PC-9 (cell line): ENCODE results near the gene CHKB. TPM values are rescaled to one million over a fixed set of nuclear protein-coding genes. Genes with fewer than 3 reads are reported as not detected.

Experiments
- BruUV-seq: library from RNA; stranded (reverse); fragments of 400-500 nt; replicated peaks from 2 replicates; lab custom pipeline; 2021; lab: Mats Ljungman, UMichigan
- CTCF ChIA-PET: fragments of 300-600 bp; sonication (Branson Sonifier 250); formaldehyde crosslinking; loops from one replicate; lab custom pipeline; 2022; ENCODE audit warnings: antibody characterized with exemption; lab: Charles Lee
- POLR2A ChIA-PET: fragments of 300-600 bp; sonication (Branson Sonifier 250); formaldehyde crosslinking; loops from one replicate; lab custom pipeline; 2022; ENCODE audit warnings: antibody characterized with exemption; ENCODE audit not compliant: unreplicated experiment; lab: Charles Lee
- DNase-seq, 2 experiments: peaks; one replicate each; pipeline versions ENCODE4 v3.0.0 to v3.0.0-alpha.2; 2015 to 2022; ENCODE audit warnings: mixed read lengths in 1 of 2
- H2AFZ ChIP-seq: fragments of 200-600 bp; sonication (generic); 2 replicates; pipeline ENCODE4 v1.8.1; 2017; ENCODE audit warnings: antibody characterized with exemption
- H3F3A ChIP-seq: fragments of 200-600 bp; sonication (generic); 2 replicates; pipeline ENCODE4 v1.8.1; 2017; ENCODE audit warnings: antibody characterized with exemption, mild to moderate bottlenecking, low read depth; ENCODE audit not compliant: insufficient read depth
- H3K27ac ChIP-seq: fragments of 200-600 bp; sonication (generic); 2 replicates; pipeline ENCODE4 v1.6.1; 2016; ENCODE audit warnings: mixed run types
- H3K27me3 ChIP-seq: fragments of 200-600 bp; sonication (generic); 2 replicates; pipeline ENCODE4 v1.6.1; 2016; ENCODE audit warnings: low read depth, mixed run types; ENCODE audit not compliant: insufficient read depth
- H3K36me3 ChIP-seq: fragments of 200-600 bp; sonication (generic); 2 replicates; pipeline ENCODE4 v1.6.1; 2016; ENCODE audit warnings: low read depth, mixed run types
- H3K4me1 ChIP-seq: fragments of 200-600 bp; sonication (generic); replicated peaks from 2 replicates; pipeline ENCODE4 v1.6.1; 2016; ENCODE audit warnings: mixed run types; ENCODE audit not compliant: insufficient read depth
- H3K4me2 ChIP-seq: fragments of 200-600 bp; sonication (generic); 2 replicates; pipeline ENCODE4 v1.6.1; 2017; ENCODE audit warnings: mixed run types
- H3K4me3 ChIP-seq: fragments of 200-600 bp; sonication (generic); 2 replicates; pipeline ENCODE4 v1.6.1; 2016; ENCODE audit warnings: mixed run types
- H3K79me2 ChIP-seq: fragments of 200-600 bp; sonication (generic); 2 replicates; pipeline ENCODE4 v1.6.1; 2017; ENCODE audit warnings: low read depth, mixed run types
- H3K9me2 ChIP-seq: fragments of 200-600 bp; sonication (generic); 2 replicates; pipeline ENCODE4 v1.8.1; 2017; ENCODE audit warnings: mild to moderate bottlenecking; ENCODE audit not compliant: insufficient read depth
- H3K9me3 ChIP-seq: fragments of 200-600 bp; sonication (generic); 2 replicates; pipeline ENCODE4 v1.8.1; 2016; ENCODE audit warnings: low read depth; ENCODE audit not compliant: insufficient read depth
- H4K20me1 ChIP-seq: fragments of 200-600 bp; sonication (generic); 2 replicates; pipeline ENCODE4 v1.8.1; 2017; ENCODE audit not compliant: insufficient read depth
- CTCF ChIP-seq: fragments of 200-600 bp; sonication (generic); conservative IDR thresholded peaks from 2 replicates; pipeline ENCODE4 v1.6.1; 2017; ENCODE audit warnings: mixed run types, antibody characterized with exemption, mild to moderate bottlenecking, moderate library complexity
- EZH2 ChIP-seq: fragments of 200-600 bp; sonication (generic); IDR thresholded peaks from 2 replicates; pipeline ENCODE4 v1.8.0; 2017; ENCODE audit warnings: antibody characterized with exemption, low read depth
- intact Hi-C: fragments of 100-400 bp; cut with micrococcal nuclease; formaldehyde crosslinking; loops from one replicate; pipeline ENCODE4 v1.10.0; 2022; ENCODE audit not compliant: unreplicated experiment
- total RNA-seq: library from RNA; stranded (reverse); gene quantifications from 2 replicates; pipeline ENCODE4 v1.2.3, GENCODE V29; 2021

Gene CHKB
- total RNA-seq, 1 experiment from 2014 or later, result 60.0 TPM

DNA sequence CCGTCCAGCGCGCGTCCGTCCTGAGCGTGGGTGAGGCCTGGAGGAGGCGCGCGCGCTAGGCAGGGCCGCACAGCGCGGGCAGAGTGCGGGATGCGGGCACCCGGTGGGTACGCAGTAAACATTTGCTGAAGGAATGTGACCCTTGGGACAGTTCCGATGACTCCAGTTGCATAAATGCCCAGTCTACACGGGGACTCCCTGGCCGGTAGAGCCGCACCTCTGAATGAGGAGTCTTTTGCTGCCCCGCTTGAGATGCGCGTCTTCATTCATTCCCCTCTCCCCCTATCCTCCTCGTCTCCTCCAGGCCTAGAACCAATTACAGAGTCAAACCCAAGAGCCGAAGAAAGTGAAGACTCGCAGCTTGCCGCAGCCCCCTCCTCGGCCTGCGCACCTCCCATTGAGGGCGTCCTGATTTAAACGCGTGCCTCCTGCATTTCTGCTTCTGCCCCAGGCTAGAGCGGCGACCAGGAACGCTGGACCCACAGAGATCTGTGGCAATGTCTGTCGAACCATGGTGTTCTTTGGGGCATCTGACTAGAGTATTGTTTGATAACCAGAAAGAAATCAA lies 729 bp upstream of the CHKB start:
- Histone ChIP-seq H3K36me3 (peaks cover 11% of the 10 kb centered on the region; the same call in 1 of the 2 replicates), H3F3A (peaks cover 15% of the 10 kb centered on the region; the same call in 1 of the 2 replicates), H3K9me3 (no peaks in the 10 kb centered on the region), H3K27ac (no peak overlapping the region), H3K4me1 (peaks cover 18% of the 10 kb centered on the region), H3K27me3 (no peaks in the 10 kb centered on the region), H4K20me1 (no peaks in the 10 kb centered on the region), H3K4me3 (peak overlapping the region; percentile 89), H3K4me2 (peak overlapping the region; percentile 93), H3K9me2 (no peaks in the 10 kb centered on the region), H2AFZ (peak overlapping the region; percentile 93), H3K79me2 (peaks cover 30% of the 10 kb centered on the region)
- TSS peak; percentile 74 for BruUV-seq
- no peak for DNase-seq
- ChIA-PET CTCF (no interaction called here), POLR2A (no interaction called here)
- TF ChIP-seq EZH2 (no peak), CTCF (0 out of 2 replicates have a peak, but pooled peaks have one; percentile 17)
- intact Hi-C loops, result loop anchor here (2.0 to 5.0 kb wide), 2 partner anchors 57 to 76 kb away; partner anchors contain the start of genes LMF2 and NCAPH2

GRCh38 chr22:50581950-50582492 lies 628 bp downstream of the CHKB start:
- H3K27me3 ChIP-seq, result no peaks in the 10 kb centered on the region
- peaks cover 18% of the 10 kb centered on the region for H3K4me1 ChIP-seq
- TF ChIP-seq EZH2, result no peak
- TF ChIP-seq CTCF, result no peak
- peak overlapping the region; percentile 86 for H3K27ac ChIP-seq
- peaks cover 15% of the 10 kb centered on the region; the same call in 1 of the 2 replicates for H3F3A ChIP-seq
- peak in 1 of 2 experiments; percentile 50 for DNase-seq
- no peaks in the 10 kb centered on the region for H4K20me1 ChIP-seq
- peak overlapping the region; percentile 89 for H3K4me3 ChIP-seq
- peak overlapping the region; percentile 97 for H2AFZ ChIP-seq
- H3K4me2 ChIP-seq, result peak overlapping the region; percentile 90
- BruUV-seq, result no TSS peak
- no peaks in the 10 kb centered on the region for H3K9me2 ChIP-seq
- ChIA-PET POLR2A (interaction anchor here (0.9 to 1.2 kb wide), 2 partner anchors 19 to 74 kb away, joined by 3 read pairs; partner anchors contain the start of genes LMF2, NCAPH2 and SYCE3), CTCF (no interaction called here)
- no peaks in the 10 kb centered on the region for H3K9me3 ChIP-seq
- peaks cover 11% of the 10 kb centered on the region; the same call in 1 of the 2 replicates for H3K36me3 ChIP-seq
- intact Hi-C loops, result loop anchor here (1.0 to 5.0 kb wide), 3 partner anchors 19 to 75 kb away; partner anchors contain the start of genes LMF2 and NCAPH2
- peaks cover 30% of the 10 kb centered on the region for H3K79me2 ChIP-seq

DNA sequence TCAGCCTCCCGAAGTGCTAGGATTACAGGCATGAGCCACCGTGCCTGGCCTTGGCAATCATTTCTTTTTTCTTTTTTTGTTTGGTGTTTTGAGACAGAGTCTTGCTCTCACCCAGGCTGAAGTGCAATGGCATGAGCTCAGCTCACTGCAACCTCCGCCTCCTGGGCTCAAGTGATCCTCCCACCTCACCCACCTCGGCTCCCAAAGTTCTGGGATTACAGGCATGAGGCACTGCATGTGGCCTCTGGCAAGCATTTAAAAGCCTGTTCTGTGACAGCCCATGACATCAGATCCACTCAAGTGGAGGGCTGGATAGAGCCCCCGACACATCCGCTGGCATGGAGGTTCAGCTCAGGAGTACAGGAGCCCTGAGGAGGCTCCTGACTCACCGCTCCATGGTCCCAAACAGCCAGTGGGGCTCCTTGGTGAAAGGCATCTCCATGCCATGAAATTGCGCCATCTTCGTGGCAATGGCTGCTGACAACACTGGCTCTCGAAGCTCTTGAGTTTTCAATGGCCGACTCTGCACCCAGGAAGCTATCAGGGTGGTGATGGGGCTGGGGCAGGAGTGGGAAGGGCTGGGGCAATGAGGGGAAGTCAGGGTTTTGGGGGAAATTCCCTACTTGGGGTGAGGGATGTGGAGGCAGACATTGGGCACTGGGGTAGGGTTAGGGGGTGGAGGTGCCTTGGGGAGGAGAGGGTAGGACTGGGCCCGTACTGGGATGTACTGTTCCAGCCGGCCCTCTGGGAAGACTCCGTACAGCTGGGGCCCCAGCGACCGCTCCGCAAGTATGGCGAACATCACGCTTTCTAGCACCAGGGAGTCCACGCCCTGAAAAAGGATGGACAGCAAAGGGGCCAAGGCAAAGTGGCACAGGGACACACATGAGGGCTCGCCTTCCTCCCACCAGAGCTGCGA lies 1.4 kb downstream of the CHKB start:
- Histone ChIP-seq H3K27me3 (no peaks in the 10 kb centered on the region), H3K79me2 (peaks cover 30% of the 10 kb centered on the region), H3K4me1 (peaks cover 18% of the 10 kb centered on the region), H3K4me3 (peak overlapping the region; percentile 89), H3K9me3 (no peaks in the 10 kb centered on the region), H2AFZ (no peak overlapping the region; the same call in 1 of the 2 replicates), H3K4me2 (peak overlapping the region; percentile 90), H3K9me2 (no peaks in the 10 kb centered on the region), H3F3A (peaks cover 15% of the 10 kb centered on the region; the same call in 1 of the 2 replicates), H3K36me3 (peaks cover 11% of the 10 kb centered on the region; the same call in 1 of the 2 replicates), H4K20me1 (no peaks in the 10 kb centered on the region), H3K27ac (peak overlapping the region; percentile 86; the same call in 1 of the 2 replicates)
- TSS peak; percentile 61 for BruUV-seq
- POLR2A ChIA-PET, result interaction anchor here (0.5 to 1.2 kb wide), 2 partner anchors 18 to 73 kb away, joined by 3 to 7 read pairs; partner anchors contain the start of genes NCAPH2 and SYCE3
- DNase-seq, result no peak
- intact Hi-C loops, result loop anchor here (5.0 kb wide), 1 partner anchor 74 kb away; the partner anchor contains the start of genes LMF2 and NCAPH2
- CTCF ChIA-PET, result no interaction called here
- TF ChIP-seq CTCF (no peak), EZH2 (no peak)
